Vagina (tissue), 2 donors: ENCODE data around the gene TMED10. TPM values are rescaled to one million over a fixed set of nuclear protein-coding genes. Genes with fewer than 3 reads are reported as not detected.
"Not testable (repeated sequence)": the region's sequence is repeated elsewhere in the genome, so short reads cannot be mapped to it uniquely, and the experiment has no call there.

Experiments
- DNase-seq, 2 donors: peaks; one replicate each; pipeline ENCODE4 v3.0.0-alpha.2; 2017; ENCODE audit errors: extremely low spot score in 2 of 2
- H3K27ac ChIP-seq: fragments of 200-600 bp; sonication (generic); one replicate; pipeline ENCODE4 v1.5.1; 2019
- H3K27me3 ChIP-seq: fragments of 200-600 bp; sonication (generic); one replicate; pipeline ENCODE4 v1.5.1; 2019
- H3K36me3 ChIP-seq, 2 donors: fragments of 200-600 bp; sonication (generic); one replicate each; pipeline ENCODE4 v1.5.1; 2017 to 2019
- H3K4me1 ChIP-seq: fragments of 200-600 bp; sonication (generic); one replicate; pipeline ENCODE4 v1.5.1; 2019
- H3K4me3 ChIP-seq, 2 donors: fragments of 200-600 bp; sonication (generic); 1 replicate in 1 of 2; 2 replicates in 1 of 2; pipeline ENCODE4 v1.5.1; 2016 to 2019
- H3K9me3 ChIP-seq: fragments of 200-600 bp; sonication (generic); one replicate; pipeline ENCODE4 v1.5.1; 2019
- CTCF ChIP-seq, 3 experiments: fragments of 450-650 bp in 2 of 3; fragments of 200-600 bp in 1 of 3; sonication (generic) in 1 of 3; IDR thresholded peaks; one replicate each; pipeline ENCODE4 v1.5.1; 2017 to 2019; ENCODE audit warnings: antibody characterized with exemption in 3 of 3, mild to moderate bottlenecking in 2 of 3, moderate library complexity in 2 of 3
- POLR2A ChIP-seq, 2 donors: fragments of 450-650 bp; IDR thresholded peaks; one replicate each; pipeline ENCODE4 v1.6.1; 2017; ENCODE audit warnings: antibody characterized with exemption in 2 of 2, mild to moderate bottlenecking in 2 of 2, moderate library complexity in 2 of 2
- POLR2AphosphoS5 ChIP-seq, 2 donors: sonication (generic); formaldehyde crosslinking; IDR thresholded peaks; one replicate each; pipeline ENCODE4 v1.9.0; 2017; ENCODE audit warnings: antibody characterized with exemption in 2 of 2, mild to moderate bottlenecking in 2 of 2, low read depth in 1 of 2; ENCODE audit not compliant: insufficient read depth in 1 of 2
- intact Hi-C: fragments of 100-400 bp; cut with DNase I; formaldehyde crosslinking; loops from one replicate; pipeline ENCODE4 v1.15.1; 2023
- total RNA-seq: library from RNA; depleted of rRNA; stranded (reverse); fragments of >200 nt; gene quantifications from one replicate; pipeline ENCODE4 v1.2.3, GENCODE V29; 2016

Gene TMED10
- total RNA-seq, 1 donor from 2014 or later: 249 TPM

- no peaks in the 10 kb centered on the region for H3K27me3 ChIP-seq
- H3K9me3 ChIP-seq: no peaks in the 10 kb centered on the region
- H3K27ac ChIP-seq: peak overlapping the region; percentile 74
- H3K36me3 ChIP-seq: no peaks in the 10 kb centered on the region
- H3K4me3 ChIP-seq: no peak overlapping the region
- intact Hi-C loops: no loop called here
- TF ChIP-seq CTCF (IDR thresholded peaks at IDR 0.05) (no peak), POLR2AphosphoS5 (IDR thresholded peaks at IDR 0.05; ENCODE audit: insufficient read depth in 1 of 2, low read depth in 1 of 2) (no peak), POLR2A (IDR thresholded peaks at IDR 0.05) (no peak)
- H3K4me1 ChIP-seq: peaks cover 24% of the 10 kb centered on the region
- DNase-seq: no peak
These were observed 6.8 kb upstream of the TMED10 start for GRCh38 chr14:75183225-75183624.

- DNase-seq: no peak
- Histone ChIP-seq H3K36me3 (no peaks in the 10 kb centered on the region), H3K27me3 (no peaks in the 10 kb centered on the region), H3K27ac (peak overlapping the region; percentile 74), H3K4me1 (peaks cover 24% of the 10 kb centered on the region), H3K4me3 (no peak overlapping the region), H3K9me3 (no peaks in the 10 kb centered on the region)
- intact Hi-C loops: no loop called here
- TF ChIP-seq POLR2AphosphoS5 (IDR thresholded peaks at IDR 0.05; ENCODE audit: insufficient read depth in 1 of 2, low read depth in 1 of 2): no peak
- TF ChIP-seq POLR2A (IDR thresholded peaks at IDR 0.05): no peak
- TF ChIP-seq CTCF (IDR thresholded peaks at IDR 0.05): no peak
These were observed 6.4 kb upstream of the TMED10 start for GRCh38 chr14:75182821-75183220.

GRCh38 chr14:75182163-75182562 is 5.8 kb upstream of the TMED10 start:
- intact Hi-C loops, H3K36me3 ChIP-seq, DNase-seq, H3K9me3 ChIP-seq, H3K4me3 ChIP-seq, H3K27me3 ChIP-seq: not testable (repeated sequence)
- peaks cover 28% of the 10 kb centered on the region for H3K4me1 ChIP-seq
- peak overlapping the region; percentile 74 for H3K27ac ChIP-seq

- intact Hi-C loops: no loop called here
- no peak overlapping the region for H3K27ac ChIP-seq
- no peaks in the 10 kb centered on the region for H3K27me3 ChIP-seq
- peaks cover 31% of the 10 kb centered on the region for H3K4me1 ChIP-seq
- no peak for DNase-seq
- H3K36me3 ChIP-seq: no peaks in the 10 kb centered on the region
- no peaks in the 10 kb centered on the region for H3K9me3 ChIP-seq
- TF ChIP-seq CTCF (IDR thresholded peaks at IDR 0.05): no peak
- no peak for TF ChIP-seq POLR2AphosphoS5 (IDR thresholded peaks at IDR 0.05; ENCODE audit: insufficient read depth in 1 of 2, low read depth in 1 of 2)
- TF ChIP-seq POLR2A (IDR thresholded peaks at IDR 0.05): no peak
- H3K4me3 ChIP-seq: no peak overlapping the region
These were observed 5.1 kb upstream of the TMED10 start for GRCh38 chr14:75181293-75182062.

GRCh38 chr14:75175677-75176141 is 703 bp downstream of the TMED10 start:
- peaks cover 51% of the 10 kb centered on the region for H3K4me1 ChIP-seq

More at GRCh38 chr14:75175677-75176141, 703 bp downstream of the TMED10 start:
- TF ChIP-seq CTCF (IDR thresholded peaks at IDR 0.05): no peak
- TF ChIP-seq POLR2AphosphoS5 (IDR thresholded peaks at IDR 0.05; ENCODE audit: insufficient read depth in 1 of 2, low read depth in 1 of 2): no peak
- no peak for TF ChIP-seq POLR2A (IDR thresholded peaks at IDR 0.05)
- no peaks in the 10 kb centered on the region for H3K9me3 ChIP-seq
- DNase-seq: no peak
- no peaks in the 10 kb centered on the region for H3K27me3 ChIP-seq
- intact Hi-C loops: loop anchor here (5.0 kb wide), 1 partner anchor 82 kb away; no protein-coding TSS in a partner anchor
- H3K27ac ChIP-seq: peak overlapping the region; percentile 95
- H3K4me3 ChIP-seq: peak overlapping the region; percentile 84 to 100
- H3K36me3 ChIP-seq: no peaks in the 10 kb centered on the region
